SJCRH30 (cell line): ENCODE data around the gene IMP3. TPM values are rescaled to one million over a fixed set of nuclear protein-coding genes. Genes with fewer than 3 reads are reported as not detected.

Source experiments
- DNase-seq, 2 experiments: peaks; one replicate each; pipeline ENCODE4 v3.0.0-alpha.2; 2015 to 2020
- H3K27ac ChIP-seq: fragments of 250-450 bp; sonication (Bioruptor Pico); 2 replicates; pipeline ENCODE4 v1.5.1; 2020; ENCODE audit warnings: mild to moderate bottlenecking, moderate library complexity
- H3K27me3 ChIP-seq: fragments of 250-450 bp; sonication (Bioruptor Pico); 2 replicates; pipeline ENCODE4 v1.5.1; 2020; ENCODE audit warnings: mild to moderate bottlenecking, moderate library complexity
- H3K36me3 ChIP-seq: fragments of 250-450 bp; sonication (Bioruptor Pico); 2 replicates; pipeline ENCODE4 v1.5.1; 2020; ENCODE audit warnings: mild to moderate bottlenecking, moderate library complexity
- H3K4me1 ChIP-seq: fragments of 250-450 bp; sonication (Bioruptor Pico); 2 replicates; pipeline ENCODE4 v1.5.1; 2020; ENCODE audit warnings: mild to moderate bottlenecking, moderate library complexity
- H3K4me3 ChIP-seq: fragments of 250-450 bp; sonication (Bioruptor Pico); 2 replicates; pipeline ENCODE4 v1.5.1; 2020; ENCODE audit warnings: mild to moderate bottlenecking, moderate library complexity
- H3K9me3 ChIP-seq: fragments of 250-450 bp; sonication (Bioruptor Pico); replicated peaks from 2 replicates; pipeline ENCODE4 v1.5.1; 2020; ENCODE audit warnings: mild to moderate bottlenecking, moderate library complexity
- total RNA-seq: library from RNA; depleted of rRNA; stranded (reverse); fragments of >200 nt; shearing (Covaris generic); gene quantifications from 2 replicates; pipeline ENCODE4 v1.2.3, GENCODE V29; 2014

Gene IMP3
- total RNA-seq, 1 experiment from 2014 or later: 58.5 TPM

GRCh38 chr15:75649848-75650247, 9.8 kb upstream of the IMP3 start:
- no peak overlapping the region for H3K4me3 ChIP-seq
- H3K36me3 ChIP-seq: 0 out of 2 replicates have a peak, but pooled peaks cover 4% of the 10 kb centered on the region
- H3K4me1 ChIP-seq: peaks cover 6% of the 10 kb centered on the region; the same call in 1 of the 2 replicates
- no peaks in the 10 kb centered on the region for H3K27me3 ChIP-seq
- no peak for DNase-seq
- H3K27ac ChIP-seq: no peak overlapping the region
- no peaks in the 10 kb centered on the region for H3K9me3 ChIP-seq

DNA sequence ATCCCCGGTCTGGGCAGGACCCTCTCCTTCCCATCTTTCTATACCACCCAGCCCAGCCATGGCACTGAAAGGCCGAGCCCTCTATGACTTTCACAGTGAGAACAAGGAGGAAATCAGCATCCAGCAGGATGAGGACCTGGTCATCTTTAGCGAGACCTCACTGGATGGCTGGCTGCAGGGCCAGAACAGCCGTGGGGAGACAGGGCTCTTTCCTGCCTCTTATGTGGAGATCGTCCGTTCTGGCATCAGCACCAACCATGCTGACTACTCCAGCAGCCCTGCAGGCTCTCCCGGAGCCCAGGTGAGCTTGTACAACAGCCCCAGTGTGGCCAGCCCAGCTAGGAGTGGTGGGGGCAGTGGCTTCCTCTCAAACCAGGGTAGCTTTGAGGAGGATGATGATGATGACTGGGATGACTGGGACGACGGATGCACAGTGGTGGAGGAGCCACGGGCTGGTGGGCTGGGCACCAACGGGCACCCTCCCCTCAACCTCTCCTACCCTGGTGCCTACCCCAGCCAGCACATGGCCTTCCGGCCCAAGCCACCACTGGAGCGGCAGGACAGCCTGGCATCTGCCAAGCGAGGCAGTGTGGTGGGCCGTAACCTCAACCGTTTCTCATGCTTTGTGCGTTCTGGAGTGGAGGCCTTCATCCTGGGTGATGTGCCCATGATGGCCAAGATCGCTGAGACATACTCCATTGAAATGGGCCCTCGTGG, 9.2 kb upstream of the IMP3 start:
- Histone ChIP-seq H3K36me3 (0 out of 2 replicates have a peak, but pooled peaks cover 4% of the 10 kb centered on the region), H3K27ac (no peak overlapping the region), H3K27me3 (no peaks in the 10 kb centered on the region), H3K9me3 (no peaks in the 10 kb centered on the region), H3K4me1 (peaks cover 6% of the 10 kb centered on the region; the same call in 1 of the 2 replicates), H3K4me3 (peak overlapping the region; percentile 82)
- DNase-seq: no peak

DNA sequence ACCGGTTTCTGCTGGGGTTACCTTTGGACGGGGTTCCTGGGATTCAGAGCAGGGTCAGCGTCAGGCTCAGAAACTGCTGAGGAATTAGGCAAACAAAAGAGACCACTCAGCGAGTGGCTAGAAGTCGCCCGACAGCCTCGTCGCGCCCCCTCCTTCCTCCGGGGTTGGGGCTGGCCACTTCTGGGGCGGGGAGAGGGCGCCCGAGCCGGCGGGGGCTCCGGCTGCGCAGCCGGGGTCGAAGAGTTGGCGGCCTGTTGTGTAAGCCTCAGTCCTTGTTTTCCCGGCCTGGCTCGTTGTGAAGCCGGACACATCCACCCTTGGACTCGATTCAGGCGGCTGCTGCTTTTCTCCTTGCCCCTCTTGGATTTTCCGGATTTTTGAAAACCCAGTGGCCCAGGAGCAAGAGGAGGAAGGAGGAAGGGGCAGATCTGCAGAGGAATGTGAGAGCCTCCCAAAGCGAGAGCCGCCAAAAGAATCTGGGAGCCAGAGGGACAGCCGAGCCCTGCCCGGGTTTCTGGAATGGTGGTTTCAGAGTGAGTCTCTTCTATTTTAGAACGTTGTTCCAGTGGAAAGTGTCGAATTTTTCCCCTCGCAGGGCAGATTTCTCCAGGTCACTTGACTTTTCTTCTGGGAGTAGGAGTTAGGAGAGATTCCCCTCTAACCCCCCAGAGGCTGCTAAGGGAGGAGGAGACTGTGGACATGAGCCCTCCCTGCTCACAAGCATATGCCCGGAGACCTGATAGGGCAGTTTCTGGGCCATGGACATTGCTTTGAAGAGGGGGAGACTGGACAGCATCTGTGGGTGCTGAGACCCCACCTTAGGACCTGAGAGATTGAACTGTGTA, 8.4 kb upstream of the IMP3 start:
- Histone ChIP-seq H3K4me1 (peaks cover 6% of the 10 kb centered on the region; the same call in 1 of the 2 replicates), H3K27me3 (no peaks in the 10 kb centered on the region)
- DNase-seq: peak; percentile 47 to 55

GRCh38 chr15:75647370-75648155, 7.5 kb upstream of the IMP3 start, which contains the start of gene SNX33:
SNX33 (plus strand) TSS chr15:75647912; CDS start chr15:75649103, 1,191 bp downstream.
- Histone ChIP-seq H3K4me3 (peak within 1 kb of the TSS; percentile 82), H3K36me3 (0 out of 2 replicates have a peak, but pooled peaks cover 4% of the 10 kb centered on the region), H3K4me1 (peaks cover 6% of the 10 kb centered on the region; the same call in 1 of the 2 replicates), H3K27ac (peak within 1 kb of the TSS; percentile 52), H3K9me3 (no peaks in the 10 kb centered on the region), H3K27me3 (no peaks in the 10 kb centered on the region)
- DNase-seq: peak; percentile 85 to 86

More for the DNA sequence above, 8.4 kb upstream of the IMP3 start:
- Histone ChIP-seq H3K36me3 (0 out of 2 replicates have a peak, but pooled peaks cover 4% of the 10 kb centered on the region), H3K9me3 (no peaks in the 10 kb centered on the region), H3K4me3 (peak overlapping the region; percentile 82), H3K27ac (peak overlapping the region; percentile 52)

GRCh38 chr15:75646944-75647364, 6.9 kb upstream of the IMP3 start:
- Histone ChIP-seq H3K27ac (peak overlapping the region; percentile 52), H3K27me3 (no peaks in the 10 kb centered on the region), H3K4me3 (peak overlapping the region; percentile 82), H3K4me1 (peaks cover 6% of the 10 kb centered on the region; the same call in 1 of the 2 replicates), H3K36me3 (0 out of 2 replicates have a peak, but pooled peaks cover 4% of the 10 kb centered on the region), H3K9me3 (no peaks in the 10 kb centered on the region)
- DNase-seq: no peak

- Histone ChIP-seq H3K4me3 (peak overlapping the region; percentile 82), H3K9me3 (no peaks in the 10 kb centered on the region), H3K27ac (no peak overlapping the region; the same call in 1 of the 2 replicates), H3K27me3 (no peaks in the 10 kb centered on the region), H3K36me3 (0 out of 2 replicates have a peak, but pooled peaks cover 4% of the 10 kb centered on the region), H3K4me1 (peaks cover 5% of the 10 kb centered on the region; the same call in 1 of the 2 replicates)
- no peak for DNase-seq
Measured at GRCh38 chr15:75646112-75646943, 6.3 kb upstream of the IMP3 start.

- no peaks in the 10 kb centered on the region for H3K9me3 ChIP-seq
- H3K27me3 ChIP-seq: no peaks in the 10 kb centered on the region
- no peak for DNase-seq
- no peak overlapping the region for H3K4me3 ChIP-seq
- H3K36me3 ChIP-seq: no peaks in the 10 kb centered on the region
- H3K4me1 ChIP-seq: no peaks in the 10 kb centered on the region
- no peak overlapping the region for H3K27ac ChIP-seq
Measured at GRCh38 chr15:75644376-75644775, 4.4 kb upstream of the IMP3 start.

- Histone ChIP-seq H3K4me3 (no peak overlapping the region), H3K4me1 (no peaks in the 10 kb centered on the region), H3K36me3 (no peaks in the 10 kb centered on the region), H3K9me3 (no peaks in the 10 kb centered on the region), H3K27me3 (no peaks in the 10 kb centered on the region), H3K27ac (no peak overlapping the region)
- DNase-seq: no peak
Measured at GRCh38 chr15:75641603-75642002, 1.6 kb upstream of the IMP3 start.

GRCh38 chr15:75641179-75641503, 1.1 kb upstream of the IMP3 start:
- no peak for DNase-seq
- Histone ChIP-seq H3K4me3 (peak overlapping the region; percentile 89; the same call in 1 of the 2 replicates), H3K9me3 (no peaks in the 10 kb centered on the region), H3K27me3 (no peaks in the 10 kb centered on the region), H3K36me3 (no peaks in the 10 kb centered on the region), H3K27ac (no peak overlapping the region), H3K4me1 (no peaks in the 10 kb centered on the region)

DNA sequence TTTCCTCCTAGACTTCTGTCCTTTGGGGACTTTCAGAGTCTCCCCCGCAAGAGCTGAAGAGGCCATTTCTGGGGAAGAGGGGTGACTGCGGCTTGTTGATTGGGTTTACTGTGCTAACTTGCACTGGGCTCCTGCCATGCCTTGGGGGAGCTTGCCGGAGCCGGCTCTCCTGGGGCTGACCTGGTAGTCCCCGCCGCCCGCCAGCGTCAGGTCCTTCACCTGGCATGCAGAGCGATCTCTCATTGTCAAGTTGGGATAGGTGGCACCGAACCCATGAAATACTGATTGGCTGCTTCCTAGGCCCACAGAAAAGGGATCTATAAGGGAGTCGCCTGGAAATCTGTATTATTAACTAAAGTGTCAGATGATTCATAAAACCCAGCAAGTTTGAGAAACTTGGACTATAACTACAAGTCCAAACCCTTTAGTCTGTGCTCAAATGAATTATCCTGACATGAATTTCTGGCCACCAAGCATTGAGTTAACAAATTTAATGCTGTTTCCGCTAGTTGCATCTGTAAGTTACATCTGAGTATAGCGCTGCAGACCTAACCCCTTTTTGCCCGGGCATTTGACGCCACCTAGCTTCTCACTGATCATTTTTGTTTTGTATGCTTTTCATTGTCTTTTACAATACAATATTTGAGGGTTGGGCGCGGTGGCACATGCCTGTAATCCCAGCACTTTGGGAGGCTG, 607 bp upstream of the IMP3 start:
- H3K9me3 ChIP-seq: no peaks in the 10 kb centered on the region
- no peaks in the 10 kb centered on the region for H3K36me3 ChIP-seq
- DNase-seq: peak; percentile 49 to 68
- no peaks in the 10 kb centered on the region for H3K4me1 ChIP-seq
- peak overlapping the region; percentile 61; the same call in 1 of the 2 replicates for H3K27ac ChIP-seq
- no peaks in the 10 kb centered on the region for H3K27me3 ChIP-seq
- peak overlapping the region; percentile 89 for H3K4me3 ChIP-seq

DNA sequence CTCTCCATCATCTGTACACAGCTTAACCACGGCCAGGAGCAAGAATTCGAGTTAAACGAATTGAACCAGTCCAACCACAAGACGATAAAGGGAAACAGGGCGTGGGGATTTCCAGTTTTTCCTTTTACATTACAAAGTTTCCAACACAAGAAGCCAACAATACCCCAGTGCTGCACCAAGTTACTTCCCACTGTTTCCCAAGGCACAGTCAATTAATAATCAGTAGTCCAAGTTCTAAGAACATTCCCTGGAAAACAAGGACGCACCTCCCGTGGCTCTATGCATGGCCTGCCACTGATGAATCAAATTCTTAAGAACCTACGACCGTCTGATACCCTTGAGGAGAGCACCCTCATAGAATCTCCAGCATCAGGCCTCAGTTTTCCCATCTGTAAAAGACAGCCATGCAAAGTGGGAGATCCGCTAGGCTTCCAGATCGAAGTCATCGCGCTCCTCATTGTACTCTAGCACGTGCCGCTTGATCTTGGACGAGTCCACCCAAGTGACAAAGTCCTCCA, 774 bp downstream of the IMP3 start:
- H3K4me3 ChIP-seq: peak overlapping the region; percentile 89
- no peaks in the 10 kb centered on the region for H3K9me3 ChIP-seq
- no peaks in the 10 kb centered on the region for H3K27me3 ChIP-seq
- H3K36me3 ChIP-seq: no peaks in the 10 kb centered on the region
- no peaks in the 10 kb centered on the region for H3K4me1 ChIP-seq
- H3K27ac ChIP-seq: peak overlapping the region; percentile 61
- DNase-seq: no peak

- no peaks in the 10 kb centered on the region for H3K36me3 ChIP-seq
- H3K4me1 ChIP-seq: no peaks in the 10 kb centered on the region
- H3K4me3 ChIP-seq: no peak overlapping the region
- H3K27ac ChIP-seq: no peak overlapping the region
- no peak for DNase-seq
- H3K27me3 ChIP-seq: no peaks in the 10 kb centered on the region
- H3K9me3 ChIP-seq: no peaks in the 10 kb centered on the region
Measured at GRCh38 chr15:75637245-75638009, 2.6 kb downstream of the IMP3 start.
